ENCODE measurements around the gene PRR35.
"Not testable (repeated sequence)": the region's sequence is repeated elsewhere in the genome, so short reads cannot be mapped to it uniquely, and the experiment has no call there.

PRR35 gene

DNA sequence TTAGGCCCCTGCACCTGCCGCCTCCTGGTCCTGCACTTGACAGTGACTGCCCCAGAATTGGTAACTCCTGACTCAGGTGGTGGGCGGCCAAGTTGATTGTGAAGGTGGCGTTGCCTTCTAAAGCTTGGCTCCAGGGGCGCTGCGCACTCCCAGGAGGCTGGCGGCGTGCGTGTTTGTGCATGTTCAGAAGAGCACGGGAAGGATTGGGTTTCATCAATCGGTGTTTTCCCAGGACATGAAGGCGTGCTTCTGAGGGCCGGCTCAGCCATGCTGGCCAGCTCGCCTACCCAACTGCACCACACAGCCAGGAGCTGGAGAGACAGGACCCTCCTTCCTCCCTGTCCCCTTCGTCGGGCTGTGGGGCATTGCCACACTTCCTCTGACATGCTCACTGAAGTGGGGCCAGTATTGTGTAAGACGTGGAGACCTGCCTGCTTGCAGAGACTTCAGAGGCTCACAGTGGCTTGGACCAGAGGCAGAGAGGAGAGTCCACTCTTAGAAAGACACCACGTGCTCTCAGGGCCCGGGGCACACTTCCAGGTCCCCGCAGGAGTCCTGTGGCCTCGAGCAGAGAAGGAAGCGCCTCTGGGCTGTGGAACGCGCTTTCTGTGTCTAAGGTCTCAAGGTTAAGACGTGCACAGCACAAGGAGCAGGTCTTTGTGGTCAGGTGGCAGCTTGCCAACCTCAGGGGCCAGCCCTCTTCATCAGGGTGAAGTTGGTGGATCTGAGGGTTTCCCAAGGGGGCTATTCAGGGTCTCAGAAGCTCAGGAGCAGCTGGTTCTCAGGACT is 32.5 kb downstream of the PRR35 start:
- DNase-seq (ENCODE audit: low read depth in 2 of 3, low spot score in 2 of 3): no peak

- no peak for DNase-seq (ENCODE audit: low read depth in 2 of 3, low spot score in 2 of 3)
Measured at GRCh38 chr16:593406-593805, 33.2 kb downstream of the PRR35 start.

DNA sequence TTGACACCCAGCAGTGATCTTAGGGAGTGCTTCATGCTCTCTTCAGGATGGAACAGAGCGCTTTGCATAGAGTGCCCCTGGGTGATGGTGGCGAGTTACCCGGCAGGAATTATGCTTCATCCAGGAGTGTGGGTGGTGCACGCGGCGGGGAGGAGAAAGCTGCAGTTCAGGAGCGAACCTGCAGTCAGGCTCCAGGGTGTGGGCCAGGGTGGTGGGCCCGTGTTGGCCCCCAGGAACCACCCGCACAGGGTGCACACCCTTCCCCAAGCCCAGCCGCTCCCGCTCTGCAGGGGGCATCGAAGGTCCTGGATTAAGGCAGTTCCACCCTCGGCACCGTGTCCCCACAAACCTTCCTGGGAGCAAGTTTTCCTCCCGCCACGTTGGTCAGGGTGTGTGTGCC is 33.6 kb downstream of the PRR35 start:
- DNase-seq (ENCODE audit: low read depth in 2 of 3, low spot score in 2 of 3): no peak

GRCh38 chr16:595094-595528 is 34.9 kb downstream of the PRR35 start:
- no peak for DNase-seq (ENCODE audit: low read depth in 2 of 3, low spot score in 2 of 3)

DNA sequence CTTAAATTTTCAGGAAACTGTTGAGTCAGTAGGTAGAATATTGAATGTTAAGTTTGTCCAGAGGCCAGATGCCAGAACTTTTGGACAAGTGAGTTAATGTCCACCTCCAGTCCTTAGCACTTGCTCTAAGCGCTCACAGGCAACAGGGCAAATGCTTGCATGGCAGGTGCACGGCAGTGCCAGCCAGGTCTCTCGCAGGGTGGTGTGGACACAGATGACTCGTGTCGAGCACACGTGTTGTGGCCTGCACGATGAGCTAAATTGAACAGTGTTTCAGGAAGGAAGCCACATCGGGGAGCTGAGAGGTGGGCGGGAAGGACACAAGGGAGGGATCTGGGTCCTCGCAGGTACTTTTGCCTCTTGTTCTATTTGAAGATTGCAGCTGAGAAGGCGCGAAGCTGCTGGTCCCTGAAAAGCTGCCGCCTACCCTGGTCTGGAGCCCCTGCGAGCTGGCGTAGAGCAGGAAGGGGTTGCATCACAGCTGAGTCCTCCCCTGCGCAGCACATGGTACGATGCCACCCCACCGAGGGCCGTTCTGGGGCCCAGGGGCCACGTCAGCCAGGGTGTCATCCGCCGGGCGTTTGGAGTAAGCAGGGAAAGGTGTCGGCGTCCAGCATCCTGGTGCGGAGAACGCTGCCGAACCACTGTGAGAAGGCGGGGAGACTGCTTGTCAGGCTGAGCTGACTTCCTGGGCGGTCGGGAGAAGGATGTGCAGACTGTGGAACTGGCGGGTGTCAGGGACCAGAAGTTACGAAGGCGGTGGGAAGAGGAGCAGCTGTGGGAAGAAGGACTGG is 35.9 kb downstream of the PRR35 start:
- no peak for DNase-seq (ENCODE audit: low read depth in 2 of 3, low spot score in 2 of 3)

- DNase-seq (ENCODE audit: low read depth in 2 of 3, low spot score in 2 of 3): no peak
Measured at GRCh38 chr16:596736-597060, 36.5 kb downstream of the PRR35 start.

DNA sequence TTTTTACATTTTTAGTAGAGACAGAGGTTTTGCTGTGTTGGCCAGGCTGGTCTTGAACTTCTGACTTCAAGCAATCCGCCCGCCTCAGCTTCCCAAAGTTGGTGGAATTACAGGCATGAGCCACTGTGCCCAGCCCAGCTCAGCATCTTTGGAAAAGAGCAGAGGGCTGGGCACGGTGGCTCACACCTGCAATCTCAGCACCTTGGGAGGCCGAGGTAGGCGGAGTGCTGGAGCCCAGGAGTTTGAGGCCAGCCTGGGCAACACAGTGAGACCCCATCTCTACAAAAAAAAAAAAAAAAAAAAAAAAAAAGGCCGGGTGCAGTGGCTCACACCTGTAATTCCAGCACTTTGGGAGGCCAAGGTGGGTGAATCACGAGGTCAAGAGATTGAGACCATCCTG is 37.5 kb downstream of the PRR35 start:
- DNase-seq (ENCODE audit: low read depth in 2 of 3, low spot score in 2 of 3): not testable (repeated sequence)

- DNase-seq (ENCODE audit: low read depth in 2 of 3, low spot score in 2 of 3): no peak
Measured at GRCh38 chr16:598823-599739, 38.9 kb downstream of the PRR35 start.

DNA sequence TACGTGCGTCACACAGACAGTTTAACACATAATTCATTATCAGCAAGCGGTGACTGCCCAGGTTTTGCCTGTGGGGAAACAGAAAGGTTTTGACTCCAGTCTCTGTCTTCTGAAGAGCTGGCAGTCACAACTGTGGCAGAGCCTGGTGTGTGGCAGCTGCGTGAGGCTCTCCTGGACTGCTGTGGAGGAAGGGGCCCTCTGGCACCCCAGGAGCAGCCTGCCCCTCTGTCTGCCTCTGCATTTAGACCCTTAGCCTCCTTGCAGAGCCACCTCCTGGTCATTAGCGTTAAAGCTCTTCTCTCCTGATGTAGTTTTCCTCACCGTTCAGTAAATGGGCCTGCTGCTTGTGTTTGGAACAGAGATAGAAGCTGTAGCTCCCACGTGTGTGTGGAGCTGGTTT is 40.6 kb downstream of the PRR35 start:
- no peak for DNase-seq (ENCODE audit: low read depth in 2 of 3, low spot score in 2 of 3)

DNA sequence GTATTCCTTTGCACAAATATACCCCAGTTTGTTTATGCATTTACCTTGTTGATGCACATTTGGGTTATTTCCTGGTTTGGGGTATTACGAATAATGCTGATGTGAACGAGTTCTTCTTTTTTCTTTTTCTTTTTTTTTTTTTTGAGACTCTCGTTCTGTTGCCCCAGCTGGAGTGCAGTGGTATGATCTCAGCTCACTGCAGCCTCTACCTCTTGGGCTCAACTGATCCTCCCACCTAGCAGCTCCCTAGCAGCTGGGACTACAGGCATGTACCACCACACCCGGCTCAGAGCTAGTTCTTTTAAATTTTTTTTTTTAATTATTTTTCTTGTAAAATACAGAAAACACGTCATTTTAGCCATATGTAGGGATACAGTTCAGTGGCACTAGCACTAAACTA is 43.7 kb downstream of the PRR35 start:
- DNase-seq (ENCODE audit: low read depth in 2 of 3, low spot score in 2 of 3): no peak

- no peak for DNase-seq (ENCODE audit: low read depth in 2 of 3, low spot score in 2 of 3)
Measured at GRCh38 chr16:606656-607307, 46.6 kb downstream of the PRR35 start.

GRCh38 chr16:608019-608418 is 47.8 kb downstream of the PRR35 start:
- no peak for DNase-seq (ENCODE audit: low read depth in 2 of 3, low spot score in 2 of 3)

DNA sequence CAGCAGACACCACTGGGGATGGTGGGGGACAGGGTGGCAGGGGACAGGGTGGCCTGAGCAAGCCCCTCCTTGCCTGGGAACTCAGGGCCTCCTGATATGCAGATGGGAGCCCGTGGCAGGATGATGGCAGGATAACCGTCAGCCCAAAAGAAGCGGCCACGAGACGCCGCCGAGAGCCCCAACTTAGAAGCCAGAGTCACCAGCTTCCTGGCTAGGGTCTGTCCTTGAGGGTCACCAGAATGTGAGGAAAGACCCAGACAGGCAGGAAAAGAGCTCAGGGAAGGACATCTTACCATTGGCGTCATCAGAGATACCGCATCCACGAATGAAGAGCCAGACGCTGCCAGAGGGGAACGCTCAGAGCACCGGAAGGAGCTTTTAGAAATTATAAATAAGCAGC is 49.1 kb downstream of the PRR35 start:
- no peak for DNase-seq (ENCODE audit: low read depth in 2 of 3, low spot score in 2 of 3)

- DNase-seq (ENCODE audit: low read depth in 2 of 3, low spot score in 2 of 3): no peak
Measured at GRCh38 chr16:609984-610383, 49.8 kb downstream of the PRR35 start.

GRCh38 chr16:610513-611381 is 50.6 kb downstream of the PRR35 start:
- DNase-seq (ENCODE audit: low read depth in 2 of 3, low spot score in 2 of 3): peak in 1 of 3 experiments; percentile 50

GRCh38 chr16:615122-615521 is 54.9 kb downstream of the PRR35 start:
- DNase-seq (ENCODE audit: low read depth in 2 of 3, low spot score in 2 of 3): no peak

Data from activated CD8-positive, alpha-beta memory T cell treated with anti-CD3 and anti-CD28 coated beads for 48 hours (primary cell).